ENCODE data around the gene ATF5. TPM values are rescaled to one million over a fixed set of nuclear protein-coding genes. Genes with fewer than 3 reads are reported as not detected.

Gene ATF5
- total RNA-seq, 2 donors from 2014 or later: 4.7 to 12.2 TPM

GRCh38 chr19:49881672-49882394 is 47.2 kb upstream of the ATF5 start:
- intact Hi-C loops (cut with DNase I): no loop called here

GRCh38 chr19:49882643-49883042 is 46.4 kb upstream of the ATF5 start:
- no peaks in the 10 kb centered on the region for H3K9me3 ChIP-seq
- no peak overlapping the region for H3K4me3 ChIP-seq
- H3K27me3 ChIP-seq: no peaks in the 10 kb centered on the region
- ATAC-seq: no peak
- DNase-seq: no peak
- TF ChIP-seq POLR2A (IDR thresholded peaks at IDR 0.05) (no peak), CTCF (IDR thresholded peaks at IDR 0.05) (no peak)
- peaks cover 10% of the 10 kb centered on the region for H3K4me1 ChIP-seq
- intact Hi-C loops (cut with DNase I): no loop called here
- peaks cover 36 to 42% of the 10 kb centered on the region in 2 donors for H3K36me3 ChIP-seq (replicated peaks in 1 of 2; ENCODE audit: insufficient read depth in 1 of 2, low read depth in 2 of 2)
- 95% methylated on average over 12 of the region's 14 CpGs; no CpG with 5 or more reads in 1 of the 2 donors for WGBS, 2 donors
- H3K27ac ChIP-seq: no peak overlapping the region

More at GRCh38 chr19:49881672-49882394, 47.2 kb upstream of the ATF5 start:
- DNase-seq (peak in 1 of 4 donors; percentile 11), ATAC-seq (no peak)
- H3K36me3 ChIP-seq (replicated peaks in 1 of 2; ENCODE audit: insufficient read depth in 1 of 2, low read depth in 2 of 2): peaks cover 36 to 42% of the 10 kb centered on the region in 2 donors
- H3K4me1 ChIP-seq: peaks cover 10% of the 10 kb centered on the region
- H3K9me3 ChIP-seq: no peaks in the 10 kb centered on the region
- no peak overlapping the region for H3K4me3 ChIP-seq
- H3K27ac ChIP-seq: no peak overlapping the region
- 91 to 92% methylated on average over 25 to 31 of the region's 31 CpGs for WGBS, 2 donors
- H3K27me3 ChIP-seq: no peaks in the 10 kb centered on the region
- TF ChIP-seq POLR2A (IDR thresholded peaks at IDR 0.05): no peak
- no peak for TF ChIP-seq CTCF (IDR thresholded peaks at IDR 0.05)

- TF ChIP-seq CTCF (IDR thresholded peaks at IDR 0.05): no peak
- no peak for TF ChIP-seq POLR2A (IDR thresholded peaks at IDR 0.05)
- intact Hi-C loops (cut with DNase I): no loop called here
- peaks cover 36 to 42% of the 10 kb centered on the region in 2 donors for H3K36me3 ChIP-seq (replicated peaks in 1 of 2; ENCODE audit: insufficient read depth in 1 of 2, low read depth in 2 of 2)
Measured at GRCh38 chr19:49883094-49883493, 45.9 kb upstream of the ATF5 start.

GRCh38 chr19:49884109-49884508 is 44.9 kb upstream of the ATF5 start:
- H3K36me3 ChIP-seq (replicated peaks in 1 of 2; ENCODE audit: insufficient read depth in 1 of 2, low read depth in 2 of 2): peaks cover 36 to 42% of the 10 kb centered on the region in 2 donors
- DNase-seq (peak in 1 of 4 donors; percentile 11), ATAC-seq (no peak)
- H3K4me1 ChIP-seq: no peaks in the 10 kb centered on the region
- no peak overlapping the region for H3K4me3 ChIP-seq
- H3K9me3 ChIP-seq: no peaks in the 10 kb centered on the region
- TF ChIP-seq CTCF (IDR thresholded peaks at IDR 0.05) (no peak), POLR2A (IDR thresholded peaks at IDR 0.05) (no peak)
- no peak overlapping the region for H3K27ac ChIP-seq
- WGBS, 2 donors: 90 to 97% methylated on average over 6 to 13 of the region's 18 CpGs
- H3K27me3 ChIP-seq: no peaks in the 10 kb centered on the region
- intact Hi-C loops (cut with DNase I): no loop called here

More at GRCh38 chr19:49883094-49883493, 45.9 kb upstream of the ATF5 start:
- WGBS, 2 donors: 93 to 95% methylated on average over 5 of the region's 5 CpGs
- peaks cover 8% of the 10 kb centered on the region for H3K4me1 ChIP-seq
- no peak overlapping the region for H3K4me3 ChIP-seq
- no peaks in the 10 kb centered on the region for H3K9me3 ChIP-seq
- no peak overlapping the region for H3K27ac ChIP-seq
- no peak for ATAC-seq
- H3K27me3 ChIP-seq: no peaks in the 10 kb centered on the region
- DNase-seq: no peak

DNA sequence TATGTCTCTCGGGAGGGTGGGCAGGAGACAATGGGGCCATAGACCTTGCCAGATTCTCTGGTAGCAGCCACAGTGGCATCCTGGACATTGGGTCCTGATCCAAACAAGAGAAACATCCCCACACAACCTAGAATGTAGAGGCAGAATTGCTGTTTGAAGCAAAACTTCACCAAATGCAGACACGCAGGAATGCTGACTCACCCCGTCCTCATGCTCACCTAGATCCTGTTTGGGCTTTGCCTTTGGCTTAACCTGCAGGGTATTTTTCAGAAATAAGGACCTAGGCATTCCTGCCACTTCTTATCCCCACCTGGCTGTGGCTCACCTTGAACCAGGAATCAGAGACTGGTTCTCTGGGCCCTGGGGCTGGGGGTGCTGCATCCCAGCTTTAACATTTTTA is 44.2 kb upstream of the ATF5 start:
- WGBS, 2 donors: 94 to 100% methylated on average over 2 to 3 of the region's 3 CpGs
- intact Hi-C loops (cut with DNase I): no loop called here
- TF ChIP-seq POLR2A (IDR thresholded peaks at IDR 0.05): no peak
- TF ChIP-seq CTCF (IDR thresholded peaks at IDR 0.05): no peak
- no peak for DNase-seq
- no peak for ATAC-seq
- Histone ChIP-seq H3K27ac (no peak overlapping the region), H3K36me3 (replicated peaks in 1 of 2; ENCODE audit: insufficient read depth in 1 of 2, low read depth in 2 of 2) (peaks cover 36 to 42% of the 10 kb centered on the region in 2 donors), H3K4me3 (no peak overlapping the region), H3K4me1 (peaks cover 1% of the 10 kb centered on the region), H3K27me3 (no peaks in the 10 kb centered on the region), H3K9me3 (no peaks in the 10 kb centered on the region)
